Renal cortical epithelial cell (primary cell): ENCODE measurements around the gene FANCI. TPM values are rescaled to one million over a fixed set of nuclear protein-coding genes. Genes with fewer than 3 reads are reported as not detected.

ENCODE experiments used
- DNase-seq: peaks from one replicate; pipeline ENCODE4 v3.0.0-alpha.2; 2011; ENCODE audit warnings: low read depth
- total RNA-seq: library from RNA; depleted of rRNA; stranded (reverse); fragments of >200 nt; gene quantifications from 2 replicates; pipeline ENCODE4 v1.2.3, GENCODE V29; 2014

Gene FANCI
- total RNA-seq, 1 donor from 2014 or later: 7.4 TPM

DNA sequence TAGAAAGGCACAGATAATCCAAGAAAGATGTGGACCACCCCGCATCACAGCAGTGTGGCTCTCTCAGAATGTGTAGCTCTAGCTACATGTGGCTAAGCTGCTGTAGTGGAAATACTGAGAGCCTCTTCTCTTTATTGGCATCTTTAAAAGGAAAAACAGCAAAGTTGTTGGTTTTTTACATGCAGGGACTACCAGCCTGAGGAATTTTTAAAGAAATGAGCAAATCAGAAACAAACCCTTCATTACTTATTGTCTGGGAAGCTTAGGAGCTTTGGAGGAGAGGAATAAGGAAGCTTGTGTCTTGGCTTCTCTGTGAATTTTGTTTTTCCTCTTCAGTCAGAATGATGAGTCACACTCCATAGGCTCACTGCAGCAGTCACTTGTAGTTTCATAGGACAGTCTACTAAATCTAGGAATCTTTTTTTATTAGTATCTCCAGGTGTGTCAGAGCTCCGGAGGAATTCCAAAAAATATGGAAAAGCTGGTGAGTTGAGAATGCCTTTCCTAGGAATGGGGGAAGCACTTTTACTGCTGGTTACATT, 63.3 kb downstream of the FANCI start:
- peak; percentile 50 for DNase-seq

DNA sequence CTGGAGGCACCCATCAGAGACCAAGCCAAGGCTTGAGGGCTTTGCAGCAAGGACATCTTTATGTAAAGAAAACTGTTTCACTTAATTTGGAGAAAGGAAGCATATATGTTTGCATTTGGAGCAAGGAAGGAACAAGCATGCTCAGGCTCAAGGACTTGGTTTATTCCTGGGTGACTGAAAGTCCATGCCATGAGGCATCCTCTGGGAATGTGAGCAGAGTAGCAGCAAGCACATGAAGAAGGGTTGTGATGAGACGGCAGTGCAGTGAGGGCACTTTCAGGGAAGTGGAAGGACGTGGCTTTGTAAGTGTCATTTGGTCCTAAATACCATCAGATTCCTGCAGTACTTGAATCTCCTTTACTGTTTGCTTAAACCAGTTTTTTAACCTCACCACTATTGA, 64.0 kb downstream of the FANCI start:
- DNase-seq: peak; percentile 29

DNA sequence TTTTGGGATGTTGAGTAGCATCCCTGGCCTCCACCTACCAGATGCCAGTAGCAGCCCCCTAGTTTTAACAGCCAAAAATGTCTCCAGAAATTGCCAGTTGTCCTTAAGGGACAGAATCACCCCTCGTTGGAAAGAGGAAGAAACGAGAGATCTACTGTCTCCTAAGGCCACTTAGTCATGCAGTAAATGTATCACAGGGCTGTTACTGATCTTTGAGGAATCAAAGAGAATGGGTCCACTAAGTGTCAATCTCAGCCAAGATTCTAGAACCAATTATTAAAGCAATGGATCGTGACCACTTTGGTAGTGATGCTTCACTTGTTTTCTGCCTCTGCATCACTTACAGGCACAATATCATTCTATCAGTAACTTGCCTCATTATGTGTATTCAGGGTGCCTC, 64.5 kb downstream of the FANCI start:
- no peak for DNase-seq

DNA sequence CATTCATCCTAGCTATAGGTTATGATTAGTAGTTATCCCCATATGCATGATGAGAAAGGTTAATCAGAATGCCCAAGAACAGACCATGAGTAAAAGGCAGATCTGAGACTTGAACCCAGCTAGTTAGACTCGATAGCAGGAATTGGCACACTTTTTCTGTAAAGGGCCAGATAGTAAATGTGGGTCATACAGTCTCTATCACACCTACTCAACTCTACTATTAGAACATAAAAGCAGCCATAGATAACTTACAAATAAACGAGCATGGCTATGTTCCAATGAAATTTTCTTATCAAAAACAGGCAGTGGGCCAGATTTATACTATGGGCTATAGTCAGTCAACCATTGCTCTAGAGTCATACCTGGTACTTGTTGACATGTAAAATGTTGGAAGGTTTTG, 66.2 kb downstream of the FANCI start:
- no peak for DNase-seq

DNA sequence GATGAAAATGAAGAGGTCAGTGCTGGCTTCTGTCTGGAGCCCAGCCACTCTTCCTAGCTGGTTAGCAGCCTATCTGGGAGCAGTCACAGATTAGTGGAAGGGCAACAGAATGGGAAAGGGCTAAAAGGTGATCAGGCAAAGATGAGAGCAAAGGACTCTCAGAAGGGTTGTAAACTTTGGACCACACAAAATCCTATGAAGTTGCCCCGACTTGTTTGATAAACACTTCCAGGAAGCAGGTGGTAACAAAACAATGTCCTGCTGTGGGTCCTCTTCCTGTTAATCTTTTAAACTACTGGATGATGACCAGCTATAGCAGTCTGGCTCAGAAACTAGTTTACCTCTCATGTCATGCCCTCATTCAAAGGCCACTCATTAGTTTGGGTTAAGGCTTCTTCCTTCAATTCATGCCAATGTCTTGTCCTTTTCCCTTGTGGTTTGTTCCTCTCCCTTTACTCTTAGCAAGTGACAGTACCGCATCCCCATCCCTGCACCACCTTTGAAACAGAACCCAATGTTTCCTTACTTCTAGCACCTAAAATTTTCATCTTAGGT, 71.7 kb downstream of the FANCI start:
- no peak for DNase-seq

DNA sequence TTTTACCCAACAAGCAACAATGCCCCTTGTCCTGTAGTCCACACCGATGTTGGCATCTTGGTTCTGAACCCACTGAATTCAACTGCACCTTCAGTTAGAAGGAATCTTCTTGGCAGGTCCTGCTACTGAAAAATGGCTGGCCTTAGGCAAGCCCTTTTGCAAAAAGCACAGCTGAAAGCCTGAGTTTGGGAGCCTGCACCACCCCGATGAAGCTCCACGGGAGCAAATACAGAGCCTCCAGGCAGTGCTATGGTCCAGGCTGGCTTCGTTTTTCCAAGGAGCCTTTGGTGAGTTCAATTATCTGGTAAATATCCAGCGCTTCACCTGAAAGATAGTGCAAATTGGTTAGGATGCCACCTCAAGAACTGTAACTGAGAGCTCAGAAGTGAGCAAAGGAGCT, 72.7 kb downstream of the FANCI start:
- no peak for DNase-seq

DNA sequence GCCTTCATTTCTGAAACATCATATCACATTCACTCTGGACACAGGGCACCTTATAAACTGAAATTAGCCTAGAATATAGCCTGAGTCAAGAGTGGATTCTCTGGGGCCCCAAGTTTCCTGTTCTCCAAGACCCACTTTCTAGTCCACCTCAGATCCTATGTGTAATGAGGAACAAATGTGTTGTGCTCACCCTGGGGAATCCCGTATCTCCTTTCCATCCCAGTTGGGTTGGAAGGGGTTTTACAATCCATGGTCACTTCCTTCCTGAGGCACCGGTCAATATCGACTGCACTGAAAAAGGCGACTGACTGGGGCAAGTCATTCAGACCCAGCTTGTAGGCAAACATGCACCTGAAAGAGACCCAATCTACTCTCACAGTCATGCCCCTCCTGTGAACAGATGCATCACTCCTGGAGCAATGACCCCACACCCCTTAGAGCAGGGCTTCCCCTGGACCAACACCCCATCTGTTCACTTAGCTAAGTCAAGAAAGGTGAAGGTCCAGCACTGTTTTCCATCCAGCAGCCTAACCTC, 73.5 kb downstream of the FANCI start:
- no peak for DNase-seq

DNA sequence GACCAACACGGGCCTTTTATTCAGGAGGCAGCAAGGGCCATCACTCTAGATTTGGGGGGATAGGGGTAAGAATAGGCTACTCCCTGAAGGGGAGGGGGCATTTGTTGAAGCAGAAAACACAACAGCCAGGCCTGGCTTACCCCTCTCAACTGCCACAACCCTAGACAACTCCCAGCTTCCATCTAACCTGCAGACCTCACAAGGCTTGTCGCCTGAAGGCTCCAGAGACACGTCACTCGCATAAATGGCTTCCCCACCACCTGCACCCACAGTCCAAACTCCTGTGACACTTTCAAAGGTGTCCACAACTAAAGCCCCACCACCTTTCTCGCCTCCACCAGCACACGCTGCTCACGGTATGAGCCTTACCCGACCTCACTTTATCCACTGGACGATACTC, 75.9 kb downstream of the FANCI start:
- DNase-seq: no peak

DNA sequence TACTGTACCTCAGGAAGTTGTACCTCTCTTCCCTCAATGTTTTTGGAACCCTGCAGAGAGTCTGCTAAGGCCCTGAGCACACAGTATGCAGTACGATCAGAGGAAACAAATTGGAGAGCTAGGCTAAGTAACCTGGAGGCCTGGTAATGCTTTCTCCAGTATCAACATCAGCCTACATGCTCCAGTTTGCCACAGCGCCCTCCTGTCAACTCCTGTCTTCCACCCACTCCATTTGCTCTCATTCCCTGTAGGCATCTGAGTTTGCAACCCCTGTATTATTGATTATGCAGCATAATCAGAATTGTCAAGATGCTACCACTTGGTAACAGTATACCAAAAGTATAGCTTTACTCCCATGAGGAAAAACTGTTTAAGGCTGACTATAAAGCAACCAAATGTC, 76.4 kb downstream of the FANCI start:
- DNase-seq: no peak

DNA sequence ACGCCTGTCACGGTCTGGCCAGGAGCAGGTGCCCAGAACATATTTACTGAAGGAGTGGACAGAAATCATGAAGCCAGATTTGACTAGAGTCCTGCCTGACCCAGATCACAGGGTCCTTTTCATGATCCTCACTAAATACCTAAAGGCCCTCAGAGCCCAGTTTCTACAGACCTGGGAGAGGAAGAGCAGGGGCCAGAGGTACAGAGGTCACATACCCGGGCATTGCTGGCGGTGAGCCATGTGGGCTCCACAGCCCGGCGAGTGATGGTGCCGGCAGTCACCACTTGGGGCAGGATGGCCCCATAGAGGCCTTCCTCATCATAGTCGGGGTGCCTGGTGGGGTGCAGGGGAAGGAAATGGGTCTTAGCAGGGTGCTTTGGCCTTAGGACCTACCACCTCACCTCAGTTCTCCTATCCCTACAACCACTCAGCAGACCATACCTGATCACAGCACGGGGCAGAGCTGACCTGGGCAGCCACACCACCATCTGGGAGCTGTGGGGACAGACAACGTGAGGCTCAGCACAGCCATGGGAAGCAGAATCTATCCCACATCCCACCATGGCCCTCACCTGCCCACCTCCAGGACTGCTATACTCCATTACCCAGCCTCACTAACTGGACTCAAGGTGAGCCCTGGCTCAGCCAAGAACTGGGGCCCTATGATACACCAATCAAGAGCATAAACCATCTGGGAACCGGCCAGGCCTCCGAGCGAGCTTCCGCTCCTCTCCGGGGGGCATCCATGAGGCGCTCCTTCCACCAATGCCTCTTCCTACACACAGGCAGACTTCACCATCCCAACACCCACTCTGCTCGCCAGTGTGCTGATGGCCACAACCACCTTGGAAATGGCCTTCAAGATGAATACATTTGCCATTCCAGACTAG, 78.0 kb downstream of the FANCI start:
- no peak for DNase-seq

DNA sequence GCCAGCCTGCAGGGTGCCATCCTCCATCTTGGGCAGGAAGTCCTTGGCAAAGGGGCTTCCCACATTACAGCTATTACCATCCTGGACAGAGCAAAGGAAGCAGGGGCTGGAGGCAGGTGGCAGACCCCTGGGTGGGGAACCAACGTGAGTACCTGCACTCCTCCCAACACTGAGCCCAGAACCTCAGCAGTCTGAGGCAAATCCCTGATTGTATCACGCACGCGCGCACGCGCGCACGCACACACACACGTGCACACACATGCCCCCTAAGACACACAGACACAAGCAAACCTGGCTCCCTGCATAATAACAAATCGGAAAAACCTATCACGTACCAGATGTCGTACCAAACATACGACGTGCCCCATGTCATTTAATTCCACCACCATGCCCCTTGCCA, 79.0 kb downstream of the FANCI start:
- DNase-seq: no peak

DNA sequence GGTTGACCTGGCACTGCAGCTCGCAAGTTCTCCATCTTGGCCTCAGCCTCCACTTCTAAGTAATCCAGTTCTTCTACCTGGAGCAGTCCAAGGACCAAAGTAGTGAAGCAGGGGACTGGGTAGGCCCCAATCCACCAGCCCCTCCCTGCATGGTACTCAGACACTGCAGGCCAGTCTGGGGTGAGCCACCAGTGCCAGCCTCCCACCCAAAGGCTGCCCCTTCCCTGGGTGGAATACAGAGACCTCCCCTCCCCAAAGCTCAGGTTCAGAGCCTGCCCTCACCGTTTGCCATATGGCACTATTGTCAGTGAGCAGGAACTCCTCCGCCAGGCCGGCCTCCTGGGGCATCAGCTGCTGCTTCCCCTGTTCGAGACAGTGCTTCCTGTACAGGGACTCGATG, 80.0 kb downstream of the FANCI start:
- no peak for DNase-seq

DNA sequence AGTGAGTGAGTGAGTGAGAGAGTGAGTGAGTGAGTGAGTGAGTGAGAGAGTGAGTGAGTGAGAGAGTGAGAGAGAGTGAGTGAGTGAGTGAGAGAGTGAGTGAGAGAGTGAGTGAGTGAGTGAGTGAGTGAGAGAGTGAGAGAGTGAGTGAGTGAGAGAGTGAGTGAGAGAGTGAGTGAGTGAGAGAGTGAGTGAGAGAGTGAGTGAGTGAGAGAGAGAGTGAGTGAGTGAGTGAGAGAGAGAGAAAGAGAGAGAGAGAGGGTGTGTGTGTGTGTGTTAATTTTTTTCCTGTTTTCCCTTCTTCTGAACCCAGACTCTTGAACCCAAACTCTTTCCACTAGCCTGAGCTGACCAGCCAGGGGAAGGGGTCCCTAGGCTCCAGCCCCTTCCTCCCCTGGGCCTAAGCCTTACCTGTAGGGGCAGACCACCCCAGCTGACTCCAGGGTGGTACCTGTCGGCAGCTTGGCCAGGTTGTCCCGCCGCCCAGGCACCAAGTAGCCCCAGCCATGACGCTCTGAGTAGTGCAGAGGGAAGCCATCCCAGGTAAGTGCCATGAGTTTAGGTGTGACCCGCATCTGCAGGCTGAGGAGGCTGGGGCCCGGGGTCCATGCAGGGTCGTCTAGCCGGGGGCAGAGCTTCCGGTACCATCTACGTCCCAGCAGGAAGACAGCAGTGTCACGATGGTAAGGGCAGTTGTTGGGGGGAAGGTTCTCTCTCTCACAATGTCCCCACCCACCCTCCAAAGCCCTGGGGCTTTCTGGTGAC, 81.4 kb downstream of the FANCI start:
- no peak for DNase-seq

DNA sequence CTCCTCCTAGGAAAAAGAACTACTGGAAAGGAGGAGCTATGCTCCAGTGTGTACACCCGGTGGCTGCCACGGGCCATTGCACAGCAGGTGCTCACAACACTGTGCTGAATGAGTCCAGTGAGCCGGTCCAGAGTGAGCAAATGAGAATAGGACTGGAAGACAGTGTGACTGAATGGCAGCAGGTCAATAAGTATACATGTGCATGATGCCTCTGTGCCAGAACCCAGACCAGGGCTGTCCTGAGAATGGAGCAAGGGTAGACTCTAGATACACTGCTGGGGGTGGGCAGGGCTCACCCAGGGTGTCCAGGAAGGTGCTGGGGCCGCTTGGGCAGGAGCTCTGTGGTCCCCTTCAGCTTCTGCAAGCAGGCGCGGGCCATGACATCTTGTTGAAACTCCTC, 82.5 kb downstream of the FANCI start:
- no peak for DNase-seq

DNA sequence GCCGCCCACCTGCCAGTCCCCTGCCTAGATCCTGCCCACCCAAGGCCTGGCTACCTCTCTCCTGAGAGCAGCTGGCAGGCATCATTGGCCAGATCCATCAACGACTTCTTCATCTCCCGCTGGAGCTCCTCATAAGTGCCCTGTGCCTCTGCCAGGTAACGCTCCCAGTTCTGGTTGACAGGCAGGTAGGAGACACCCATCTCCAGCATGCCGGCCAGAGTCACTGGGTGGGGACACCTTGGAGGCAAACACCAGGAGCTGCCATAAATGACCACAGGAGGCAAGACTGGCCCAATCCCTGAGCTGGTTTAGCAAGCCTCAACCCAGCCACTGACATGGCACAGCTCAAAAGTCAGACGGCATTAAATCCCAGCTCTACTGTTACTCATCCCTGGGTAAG, 83.3 kb downstream of the FANCI start:
- DNase-seq: no peak

DNA sequence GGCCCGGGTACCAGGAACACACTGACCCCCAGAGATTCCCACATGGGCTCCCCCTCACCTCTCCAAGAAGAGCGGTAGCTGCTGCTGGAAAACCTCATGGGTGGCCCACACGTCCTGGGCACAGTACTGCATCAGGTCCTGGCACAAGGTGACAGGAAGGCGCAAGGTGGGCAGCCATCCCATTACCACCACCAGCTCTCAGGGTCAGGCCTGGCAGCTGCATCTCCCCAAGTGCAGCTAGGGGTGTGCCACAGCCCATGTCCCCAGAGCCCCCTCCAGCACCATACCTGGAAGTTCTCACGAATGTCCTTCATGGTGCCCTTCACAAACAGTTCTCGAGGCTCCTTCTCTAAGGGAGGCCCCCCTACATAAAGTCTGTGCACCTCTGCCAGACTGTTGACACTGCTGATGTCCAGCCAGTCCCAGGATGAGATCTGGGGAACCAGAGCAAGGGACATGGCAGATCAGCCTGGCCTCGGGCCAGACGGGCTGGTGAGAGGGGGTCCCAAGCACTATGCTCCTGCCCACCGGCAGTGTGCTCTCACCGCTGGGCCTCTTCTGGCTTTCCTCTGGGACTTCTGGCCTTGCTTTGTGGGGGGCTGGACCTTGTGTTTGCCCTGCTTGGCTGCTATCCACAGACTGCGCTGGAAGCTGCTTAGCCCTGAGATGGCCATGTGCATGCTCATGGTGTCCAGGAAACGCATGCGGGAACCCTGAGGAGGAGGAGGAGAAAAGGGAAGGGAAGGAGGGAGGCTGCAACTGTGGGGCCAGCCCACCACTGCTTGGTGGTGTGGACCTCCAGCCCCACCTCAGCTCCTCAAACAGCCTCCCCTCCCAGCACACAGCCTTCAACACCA, 84.8 kb downstream of the FANCI start:
- no peak for DNase-seq

DNA sequence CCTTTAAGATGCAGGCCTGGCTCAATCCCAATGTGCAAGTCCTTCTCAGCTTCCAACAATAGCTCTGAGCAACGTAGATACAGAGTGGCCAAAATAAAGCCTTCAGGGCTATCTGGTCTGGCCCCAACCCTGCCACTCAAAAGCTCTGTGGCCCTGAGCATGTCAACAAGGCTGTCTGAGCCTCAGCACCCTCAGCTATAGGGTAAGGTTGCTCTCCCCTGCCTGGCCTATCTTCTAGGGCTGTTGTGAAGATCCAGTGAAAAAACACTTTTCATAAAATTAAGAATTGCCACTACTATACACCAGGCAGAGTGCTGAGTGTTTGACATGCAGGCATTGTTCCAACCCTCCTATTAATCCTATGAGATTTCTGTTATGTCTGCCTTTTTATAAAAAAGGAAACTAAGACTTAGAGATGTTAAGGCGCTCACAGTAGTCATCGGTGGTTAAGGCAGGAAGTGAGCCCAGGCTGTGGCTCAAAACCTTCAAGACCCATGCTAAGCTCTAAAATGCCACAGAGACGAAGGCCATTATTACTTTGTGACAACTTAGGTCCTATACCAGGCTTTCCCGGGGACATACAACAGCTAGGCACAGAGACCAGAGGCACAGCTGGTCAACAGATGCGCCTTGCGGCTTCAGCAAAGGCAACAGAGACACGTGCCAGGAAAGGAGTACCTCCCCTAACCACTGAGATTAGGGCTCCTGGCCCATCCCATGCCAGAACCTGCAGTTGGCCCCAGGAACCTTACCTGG, 85.7 kb downstream of the FANCI start:
- DNase-seq: no peak

DNA sequence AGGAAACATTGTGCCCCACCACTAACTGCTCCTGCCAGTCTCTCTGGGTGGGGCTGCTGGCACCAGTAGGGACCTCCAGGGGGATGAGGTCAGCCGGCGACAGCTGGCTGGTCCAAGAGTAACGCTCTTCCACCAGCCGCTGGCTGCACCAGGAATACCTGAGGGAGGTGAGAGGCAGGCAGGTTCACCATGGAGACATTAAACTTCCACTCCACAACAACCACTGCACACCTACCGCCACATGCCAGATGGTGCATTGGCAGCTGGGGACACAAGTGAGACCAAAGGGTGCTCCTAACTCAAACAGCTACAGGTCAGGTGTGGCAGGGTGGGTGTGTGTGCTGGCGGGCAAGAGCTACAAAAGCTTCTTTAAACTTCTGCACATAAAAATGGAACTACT, 86.3 kb downstream of the FANCI start:
- no peak for DNase-seq

DNA sequence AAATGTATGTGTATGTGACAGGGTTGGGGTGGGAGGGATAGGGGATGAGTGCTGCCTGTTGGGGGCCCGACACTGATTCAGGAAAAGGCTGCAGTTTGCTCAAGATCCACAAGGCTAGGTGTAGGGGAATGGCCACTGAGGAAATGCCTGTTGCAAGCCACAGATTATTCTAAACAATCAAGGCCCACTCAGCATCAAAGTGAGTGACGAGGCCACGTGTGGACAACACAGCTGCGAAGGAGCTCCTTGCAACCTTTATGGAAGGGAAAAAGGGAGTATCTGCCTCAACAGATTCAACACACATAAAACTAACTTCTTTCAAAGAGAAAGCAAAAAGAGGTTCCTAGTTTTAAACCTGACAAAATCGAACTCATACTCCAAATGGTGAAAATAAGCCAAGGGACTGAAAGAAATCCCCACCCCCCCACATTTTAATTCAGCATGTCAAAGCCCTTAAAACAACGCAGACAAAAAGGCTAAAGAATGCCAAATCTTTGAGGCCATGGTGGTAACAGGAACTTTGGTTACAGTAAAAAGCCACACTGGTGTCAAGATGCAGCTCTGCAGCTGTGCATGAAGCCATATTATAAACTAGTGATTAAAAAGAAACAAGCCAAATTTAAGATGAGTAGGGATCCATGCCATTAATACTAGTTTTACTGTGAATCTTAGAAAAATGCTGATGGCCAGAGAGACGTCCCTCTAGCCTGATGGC, 87.3 kb downstream of the FANCI start:
- no peak for DNase-seq

DNA sequence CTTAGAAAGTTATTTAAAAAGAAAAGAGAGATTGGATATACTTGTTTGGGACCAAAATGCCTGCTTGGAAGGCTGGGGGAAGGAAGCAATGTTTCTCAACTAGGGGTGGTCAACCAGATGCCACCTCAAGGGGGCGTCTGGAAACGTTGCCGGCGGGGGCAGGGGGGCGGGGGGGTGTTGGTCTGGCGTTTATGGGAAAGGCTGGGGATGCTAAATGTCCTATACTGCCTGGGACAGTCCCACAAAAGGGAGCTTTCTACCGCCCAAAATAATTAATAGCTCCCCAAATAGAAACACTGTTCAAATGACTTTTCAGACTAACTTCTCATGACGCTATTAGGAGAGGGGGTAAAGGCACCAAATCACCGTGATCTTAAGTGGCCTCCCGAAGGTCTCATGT, 88.7 kb downstream of the FANCI start:
- no peak for DNase-seq
